GM04503 (cell line): Measurements from ENCODE around the gene GLT1D1.
"Not testable (repeated sequence)": the region's sequence is repeated elsewhere in the genome, so short reads cannot be mapped to it uniquely, and the experiment has no call there.

Experiments used
- DNase-seq: peaks from one replicate; pipeline ENCODE4 v3.0.0-alpha.2; 2012; ENCODE audit warnings: low read depth

GLT1D1 gene

DNA sequence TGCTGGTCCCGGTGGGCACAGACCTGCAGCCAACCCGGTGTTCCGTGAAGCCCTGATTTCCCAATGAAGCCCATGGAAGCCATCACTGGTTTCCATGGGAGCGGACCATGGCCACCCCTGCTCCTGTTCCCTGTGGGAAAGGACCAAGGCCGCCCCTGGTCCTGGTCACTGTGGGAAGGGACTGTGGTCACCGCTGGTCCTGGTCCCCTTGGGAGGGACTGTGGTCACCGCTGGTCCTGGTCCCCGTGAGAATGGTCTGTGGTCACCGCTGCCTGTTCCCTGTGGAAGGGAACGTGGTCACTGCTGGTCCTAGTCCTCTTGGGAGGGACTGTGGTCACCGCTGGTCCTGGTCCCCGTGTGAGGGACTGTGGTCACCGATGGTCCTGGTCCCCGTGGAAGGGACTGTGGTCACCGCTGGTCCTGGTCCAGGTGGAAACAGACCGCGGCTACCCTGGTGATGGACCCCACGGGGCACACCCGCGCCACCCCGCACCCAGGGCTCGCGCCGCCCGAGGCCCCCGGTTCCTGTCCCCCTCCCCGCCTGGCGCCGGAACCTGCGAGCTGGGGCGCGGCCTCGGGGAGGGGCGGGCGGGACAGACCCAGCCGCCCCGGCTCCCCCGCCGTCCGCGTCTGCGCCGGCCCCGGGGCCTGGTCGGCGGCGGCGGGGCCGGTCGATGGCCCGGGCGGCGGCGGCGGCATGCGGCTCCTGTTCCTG, at the start of gene GLT1D1:
Gene GLT1D1, plus strand, starts transcription at position 594 of the 715 bp plus-strand sequence. Its CDS starts 104 bp downstream, at position 698.
- DNase-seq = no peak

DNA sequence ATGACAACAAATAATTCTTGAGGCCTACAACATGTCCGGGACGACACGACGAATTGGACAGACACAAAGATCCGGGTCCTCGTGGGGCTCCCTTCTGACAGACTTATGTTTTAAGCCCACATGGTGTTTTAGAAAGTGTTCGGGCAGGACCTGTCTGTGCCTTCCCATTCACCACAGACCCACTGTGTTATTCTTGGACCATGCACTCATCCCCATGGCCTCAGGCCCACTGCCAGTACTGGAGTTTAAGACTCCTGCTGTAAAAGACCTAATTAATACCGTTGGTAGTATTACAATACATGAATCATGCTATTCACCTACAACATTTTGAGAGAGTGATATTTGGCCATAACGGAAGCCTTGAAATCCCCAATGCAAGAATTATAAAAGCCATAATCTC, 49.5 kb upstream of the GLT1D1 start:
- no peak for DNase-seq

DNA sequence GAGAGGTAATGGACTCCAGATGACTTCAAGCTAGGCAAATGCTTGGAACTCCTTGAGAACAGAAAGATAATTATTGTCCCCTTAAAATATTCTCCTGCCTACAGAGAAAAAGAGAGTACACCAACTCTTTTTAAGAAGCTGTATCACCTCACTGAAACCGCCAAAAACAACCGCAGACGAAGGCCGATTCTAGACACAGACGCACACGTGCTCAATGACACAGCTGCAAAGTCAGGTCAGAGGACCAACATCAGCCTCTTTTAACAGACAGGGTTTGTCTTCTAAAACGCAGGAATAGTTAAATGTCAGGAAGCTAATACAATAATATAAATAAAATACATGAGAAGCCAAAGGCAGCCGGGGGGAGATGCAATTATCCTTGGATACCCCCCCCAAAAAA, 48.5 kb upstream of the GLT1D1 start:
- DNase-seq = no peak

DNA sequence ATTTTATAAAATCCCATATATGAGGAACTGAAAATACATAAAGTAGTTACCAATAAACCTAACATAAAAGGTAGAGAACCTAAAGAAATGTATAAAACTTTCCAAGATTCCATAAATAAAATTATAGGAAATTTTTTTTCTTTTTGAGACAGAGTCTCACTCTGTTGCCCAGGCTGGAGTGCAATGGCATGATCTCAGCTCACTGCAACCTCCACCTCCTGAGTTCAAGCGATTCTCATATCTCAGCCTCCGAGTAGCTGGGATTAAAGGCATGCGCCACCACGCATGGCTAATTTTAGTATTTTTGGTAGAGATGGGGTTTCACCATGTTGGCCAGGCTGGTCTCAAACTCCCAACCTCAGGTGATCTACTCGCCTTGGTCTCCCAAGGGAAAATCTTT, 47.9 kb upstream of the GLT1D1 start:
- DNase-seq = not testable (repeated sequence)

DNA sequence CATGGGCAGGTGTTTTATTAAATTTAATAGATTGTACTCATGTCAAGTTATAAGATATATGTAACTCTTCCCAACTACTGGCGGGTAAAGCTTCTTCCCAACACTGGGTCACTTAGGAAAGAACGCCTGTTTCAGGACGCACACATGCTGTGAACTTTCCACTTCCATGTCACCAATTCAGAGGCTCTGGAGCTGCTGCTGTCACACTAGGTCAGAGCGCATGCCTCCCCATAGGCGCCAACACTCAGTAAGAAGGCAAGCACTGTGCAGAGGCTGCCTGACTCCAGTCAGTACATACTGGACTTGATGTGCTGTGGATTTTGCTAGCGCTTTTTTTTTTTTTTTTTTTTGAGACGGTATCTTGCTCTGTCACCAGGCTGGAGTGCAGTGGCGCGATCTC, 46.7 kb upstream of the GLT1D1 start:
- no peak for DNase-seq

DNA sequence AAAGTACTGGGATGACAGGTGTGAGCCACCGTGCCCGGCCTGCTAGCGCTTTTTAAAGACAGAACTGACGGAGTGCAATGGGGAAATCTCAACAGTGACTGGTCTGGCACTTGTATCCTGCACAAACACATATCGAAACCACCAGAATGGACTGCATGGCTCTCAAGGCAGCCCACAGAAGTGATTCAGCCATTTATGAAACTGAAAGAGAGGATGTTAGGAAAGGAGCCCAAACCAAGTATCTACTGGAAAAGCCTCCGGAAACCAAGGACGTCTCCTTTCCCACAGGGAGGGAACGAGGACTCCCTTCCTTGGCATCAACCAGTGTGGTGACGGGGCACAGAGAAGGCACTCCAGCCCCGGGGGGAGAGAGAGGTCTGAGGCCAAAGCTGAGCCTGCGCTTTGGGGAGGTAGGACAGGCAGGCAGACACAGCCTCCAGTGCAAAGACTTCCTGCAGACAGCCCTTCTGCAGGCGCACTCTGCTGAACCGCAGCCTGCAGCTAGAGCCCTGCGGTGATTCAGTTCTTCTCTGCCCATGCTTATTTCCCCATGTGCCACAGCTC, 46.0 kb upstream of the GLT1D1 start:
- DNase-seq = no peak

DNA sequence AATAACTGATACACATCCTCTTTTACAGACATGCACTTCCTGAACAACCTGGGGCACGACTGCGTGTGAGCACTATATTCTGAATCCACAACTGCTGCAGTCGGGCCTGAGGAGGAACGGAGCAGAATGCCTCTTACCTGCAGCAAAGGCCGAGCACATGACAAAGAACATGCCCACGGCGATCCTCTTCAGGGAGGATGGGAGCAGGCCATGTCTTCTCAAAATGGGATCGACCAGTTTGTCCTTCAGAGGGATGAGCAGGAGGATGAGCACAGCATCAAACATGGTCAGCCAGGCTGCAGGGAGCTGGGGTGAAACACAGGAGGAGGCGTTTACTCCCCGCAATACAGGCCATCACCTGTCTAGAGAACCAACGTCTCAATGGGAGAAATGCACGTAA, 44.6 kb upstream of the GLT1D1 start:
- DNase-seq = no peak

DNA sequence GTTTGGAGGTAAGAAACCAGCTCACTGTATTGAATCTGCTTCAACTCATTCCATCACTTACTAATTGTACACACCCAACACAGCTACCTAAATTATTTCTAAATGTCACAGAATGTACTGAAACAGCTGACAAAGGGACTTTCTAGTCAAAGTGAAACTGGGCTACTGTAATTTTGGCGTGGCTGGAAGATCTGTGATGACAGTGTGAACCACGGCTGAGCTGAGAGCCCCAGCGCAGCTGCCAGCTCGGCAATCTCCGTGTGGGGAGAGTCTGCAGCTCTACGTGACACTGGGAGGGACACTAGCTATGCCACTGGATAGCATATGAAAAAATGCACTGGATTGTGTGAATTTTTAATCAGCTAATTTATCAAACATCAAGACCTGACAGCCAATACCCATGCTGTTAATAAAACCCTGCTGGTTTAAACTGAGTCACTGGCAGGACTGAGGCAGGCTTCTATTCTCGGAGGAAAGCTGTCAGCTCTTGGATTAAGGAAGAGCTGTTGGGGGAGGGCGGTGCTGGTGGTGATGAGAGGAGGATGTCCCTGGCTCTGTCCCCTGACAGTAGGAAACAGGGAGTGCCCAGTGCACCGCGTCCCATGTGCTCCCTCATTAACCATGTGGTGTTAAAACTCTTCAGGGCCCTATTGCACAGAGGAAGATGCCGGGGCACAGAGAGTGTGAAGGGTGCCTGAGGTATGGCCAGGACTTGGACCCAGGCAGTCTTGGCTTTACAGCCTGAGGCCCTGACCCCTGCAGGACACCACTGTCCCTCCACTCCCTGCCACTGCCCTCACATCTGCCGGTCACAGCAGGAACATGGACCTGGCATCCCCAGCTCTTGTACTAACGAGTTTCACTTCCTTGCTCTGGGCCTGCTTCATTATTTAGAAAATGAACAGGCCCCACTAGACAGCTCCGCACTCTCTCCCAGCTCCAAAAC, 42.8 kb upstream of the GLT1D1 start:
- DNase-seq = no peak

DNA sequence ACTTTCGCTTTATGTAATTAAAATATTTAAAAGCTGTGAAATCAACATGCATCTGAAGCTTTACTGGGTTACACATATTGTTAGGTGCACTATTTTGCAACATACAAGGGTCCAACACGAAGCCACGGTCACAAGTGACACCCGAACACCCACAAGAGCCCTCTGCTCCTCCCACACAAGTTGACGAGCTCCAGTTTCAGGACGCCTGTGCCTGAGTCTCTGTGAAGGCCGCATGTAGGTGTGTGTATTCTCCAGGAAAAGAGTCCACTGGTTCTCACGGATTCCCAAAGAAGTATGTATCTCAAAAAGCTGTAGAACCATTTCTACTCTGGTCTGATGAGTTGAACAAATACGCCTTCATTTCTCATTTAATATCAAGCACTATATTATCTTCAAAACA, 41.5 kb upstream of the GLT1D1 start:
- no peak for DNase-seq

DNA sequence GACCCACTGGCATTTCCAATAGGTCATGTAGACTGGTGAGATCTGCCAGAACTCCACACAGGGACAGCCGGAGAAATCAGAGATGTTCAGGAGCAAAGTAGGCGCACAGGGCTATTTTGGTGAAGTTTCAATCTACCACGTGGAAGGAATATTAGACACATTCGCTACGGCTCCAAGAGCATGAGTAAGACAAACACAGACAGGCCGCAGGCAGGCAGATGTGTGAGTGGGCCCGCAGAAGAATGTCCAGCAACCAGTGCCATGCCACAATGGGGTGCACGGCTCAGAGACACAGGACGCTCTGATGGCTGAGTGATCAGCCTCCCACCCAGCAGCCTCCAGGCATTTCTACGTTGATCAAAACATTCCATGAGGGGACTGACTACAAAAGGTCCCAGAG, 39.9 kb upstream of the GLT1D1 start:
- DNase-seq = no peak

DNA sequence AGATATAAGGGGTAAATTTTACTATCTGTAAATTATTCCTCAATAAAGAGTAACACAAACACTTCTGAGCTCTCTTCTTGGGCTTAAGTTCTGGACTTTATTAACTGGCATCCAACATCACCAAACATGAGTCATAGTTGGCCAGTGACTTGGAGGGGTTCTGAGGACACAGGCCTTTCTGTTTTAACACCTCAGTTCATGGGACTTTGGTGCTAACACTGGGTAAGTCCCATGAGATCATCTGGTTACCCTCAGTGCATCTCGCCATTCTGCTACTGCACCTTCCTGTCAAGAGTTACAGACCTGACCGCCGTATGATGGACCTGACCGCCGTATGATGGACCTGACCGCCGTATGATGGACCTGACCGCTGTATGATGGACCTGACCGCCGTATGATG, 39.4 kb upstream of the GLT1D1 start:
- DNase-seq = no peak

DNA sequence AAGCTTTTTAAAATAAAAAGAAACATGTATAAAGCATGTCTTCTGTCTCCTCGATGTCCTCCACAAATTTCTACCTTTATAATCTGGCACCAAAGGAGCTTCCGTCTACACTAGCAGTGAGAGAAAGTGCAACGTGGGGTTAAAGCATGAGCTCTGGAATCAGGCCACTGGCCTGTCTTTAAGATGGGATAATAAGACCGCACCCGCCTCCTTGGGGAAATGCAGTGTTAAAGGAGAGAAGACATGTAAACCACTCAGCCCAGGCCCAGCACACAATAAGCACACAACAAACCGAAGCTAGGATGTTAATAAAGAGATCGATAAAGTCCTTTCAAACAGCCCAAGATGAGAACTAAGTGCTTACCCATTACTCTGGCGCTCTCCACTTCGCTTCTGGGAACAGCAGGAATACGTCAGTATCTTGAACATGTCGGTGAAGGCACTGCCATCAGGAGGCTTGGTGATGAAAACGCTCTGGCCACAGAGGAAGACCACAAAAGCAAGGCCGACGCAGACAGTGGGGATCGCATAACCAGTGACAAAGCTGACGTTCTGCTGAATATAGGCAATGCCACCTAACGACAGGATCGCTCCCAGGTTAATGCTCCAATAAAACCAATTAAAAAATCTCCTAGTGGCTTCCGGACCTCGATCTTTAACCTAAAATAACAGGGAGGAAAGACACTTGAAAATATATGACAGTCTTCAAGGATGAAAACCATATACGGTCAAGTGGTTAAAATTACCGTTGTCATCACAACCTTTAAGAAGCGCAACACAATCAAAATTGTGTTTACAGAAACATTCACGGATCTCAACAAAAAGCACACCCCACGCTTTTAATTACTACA, 38.6 kb upstream of the GLT1D1 start:
- no peak for DNase-seq

DNA sequence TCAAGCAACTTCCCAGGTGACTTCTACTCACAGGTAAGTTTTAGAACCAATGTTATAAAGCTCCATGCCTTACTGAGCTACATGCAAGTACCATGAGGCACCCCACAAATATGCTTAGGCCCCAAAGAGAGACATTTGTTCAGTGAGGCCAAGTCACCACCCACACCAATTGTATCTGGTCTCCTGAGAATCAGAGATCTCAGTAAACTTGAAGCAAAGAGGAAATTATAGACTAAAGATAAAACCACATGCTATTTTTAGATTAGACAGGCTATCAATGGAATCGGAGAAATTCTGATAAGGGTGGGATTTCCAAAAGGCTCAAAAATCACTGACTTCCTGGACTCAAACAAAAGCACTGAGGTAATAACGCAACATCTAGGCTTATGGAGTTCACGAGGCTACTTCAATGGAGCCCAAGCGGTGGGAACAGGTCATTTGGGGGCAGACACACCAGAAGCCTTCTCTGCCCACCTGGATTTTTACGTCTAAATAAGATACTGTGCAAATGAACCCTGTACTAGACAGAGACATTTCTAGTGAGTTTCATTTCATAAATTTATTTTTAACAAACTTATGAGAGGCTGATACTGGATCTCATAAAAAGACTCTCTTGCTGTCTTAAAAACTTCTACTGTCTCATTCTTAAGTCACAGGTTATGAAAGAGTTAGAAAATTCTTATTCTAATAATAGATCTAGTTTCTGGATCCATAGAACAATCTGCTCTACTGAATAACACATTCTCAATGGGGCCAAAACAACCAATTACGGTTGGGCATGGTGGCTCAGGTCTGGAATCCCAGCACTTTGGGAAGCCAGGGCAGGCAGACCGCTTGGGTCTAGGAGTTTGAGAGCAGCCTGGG, 37.3 kb upstream of the GLT1D1 start:
- DNase-seq = no peak

DNA sequence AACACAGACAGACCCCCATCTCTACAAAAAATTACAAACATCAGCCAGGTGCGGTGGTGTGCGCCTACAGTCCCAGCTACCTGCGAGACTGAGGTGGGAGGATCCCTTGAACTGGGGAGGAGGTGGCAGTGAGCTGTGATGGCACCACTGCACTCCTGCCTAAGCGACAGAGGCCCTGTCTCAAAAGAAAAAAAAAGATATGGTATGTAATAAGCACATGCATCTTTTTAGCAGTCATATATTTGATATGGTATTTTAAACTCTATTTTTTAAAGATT, 36.7 kb upstream of the GLT1D1 start:
- no peak for DNase-seq

DNA sequence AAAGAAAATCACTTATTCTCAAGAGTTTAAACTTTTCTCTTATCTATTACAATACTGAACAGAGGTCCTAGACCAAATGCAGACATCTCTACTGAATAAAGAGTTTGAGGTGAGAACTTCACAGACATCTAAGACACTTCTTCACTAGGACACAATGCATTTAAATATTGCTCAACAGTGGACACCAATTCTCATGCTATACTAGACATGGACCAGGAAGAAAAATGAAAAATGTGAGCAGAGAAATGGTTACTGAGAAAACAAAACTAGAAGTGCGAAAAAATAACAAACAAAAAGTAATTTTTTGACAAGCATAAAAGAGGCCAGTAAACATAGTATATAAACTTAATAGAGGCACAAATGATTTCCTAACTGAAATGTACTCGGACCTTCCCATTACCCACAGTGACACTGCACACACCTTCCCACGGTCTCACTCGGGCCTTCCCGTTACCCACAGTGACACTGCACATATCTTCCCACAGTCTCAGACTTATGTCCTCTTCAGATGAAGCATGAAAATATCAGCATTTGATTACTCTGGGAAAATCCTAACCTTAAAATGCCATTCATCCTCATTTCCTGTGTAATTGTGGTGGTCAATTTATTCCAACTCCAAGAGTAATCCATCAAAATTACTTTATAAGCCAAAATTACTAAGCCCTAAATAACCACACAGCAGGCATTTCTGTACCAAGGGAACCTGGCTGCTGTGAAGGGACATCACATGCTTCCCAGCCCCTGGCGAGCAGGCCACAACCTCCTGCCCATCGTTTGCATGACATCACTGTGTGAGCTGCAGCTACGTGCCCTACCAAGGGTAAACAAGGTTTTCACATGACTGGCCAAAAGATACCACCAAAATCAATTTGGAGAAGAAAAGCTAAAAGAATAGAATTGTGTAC, 35.9 kb upstream of the GLT1D1 start:
- peak; percentile 61 for DNase-seq

DNA sequence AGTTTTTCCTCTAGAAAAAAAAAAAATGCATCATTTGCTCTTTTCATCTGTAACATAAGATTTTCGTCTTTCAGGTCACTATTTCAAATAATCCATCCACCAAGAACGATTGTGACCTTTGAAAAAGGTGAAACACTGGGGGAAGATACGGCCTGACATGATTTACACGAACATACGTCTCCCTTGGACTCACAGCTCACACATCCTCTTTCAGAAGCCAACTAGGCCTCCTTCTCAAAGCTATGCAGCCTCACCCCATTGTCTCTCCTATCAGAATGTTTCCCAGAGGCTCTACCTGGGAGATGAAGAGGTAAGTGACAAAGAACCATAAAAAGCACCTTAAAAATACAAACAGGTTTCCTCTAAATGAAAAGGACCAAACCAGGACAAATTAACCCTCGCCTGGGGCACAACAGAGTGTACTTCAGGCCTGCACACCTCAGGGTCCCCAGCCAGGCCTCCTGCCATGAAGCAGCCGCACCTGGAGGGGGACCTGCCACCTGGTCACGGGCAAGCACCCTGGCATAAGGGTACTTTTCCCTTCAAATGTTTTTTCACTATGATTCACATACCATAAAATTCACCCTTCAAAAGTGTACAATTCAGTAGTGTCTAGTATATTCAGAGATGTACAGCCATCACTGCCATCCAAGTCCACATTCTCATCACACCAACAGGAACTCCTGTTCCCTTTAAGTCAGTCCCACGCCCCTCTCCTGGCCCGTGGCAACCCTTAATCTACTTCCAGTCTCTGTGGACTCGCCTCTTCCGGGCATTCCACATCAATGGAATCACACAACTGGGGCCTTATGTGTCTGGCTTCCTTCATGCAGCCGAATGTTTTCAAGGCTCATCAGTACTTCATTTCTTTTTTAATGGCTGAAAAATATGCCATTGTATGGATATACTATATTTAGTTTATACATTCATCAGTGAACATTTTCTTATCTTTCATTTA, 34.9 kb upstream of the GLT1D1 start:
- DNase-seq = peak; percentile 62

DNA sequence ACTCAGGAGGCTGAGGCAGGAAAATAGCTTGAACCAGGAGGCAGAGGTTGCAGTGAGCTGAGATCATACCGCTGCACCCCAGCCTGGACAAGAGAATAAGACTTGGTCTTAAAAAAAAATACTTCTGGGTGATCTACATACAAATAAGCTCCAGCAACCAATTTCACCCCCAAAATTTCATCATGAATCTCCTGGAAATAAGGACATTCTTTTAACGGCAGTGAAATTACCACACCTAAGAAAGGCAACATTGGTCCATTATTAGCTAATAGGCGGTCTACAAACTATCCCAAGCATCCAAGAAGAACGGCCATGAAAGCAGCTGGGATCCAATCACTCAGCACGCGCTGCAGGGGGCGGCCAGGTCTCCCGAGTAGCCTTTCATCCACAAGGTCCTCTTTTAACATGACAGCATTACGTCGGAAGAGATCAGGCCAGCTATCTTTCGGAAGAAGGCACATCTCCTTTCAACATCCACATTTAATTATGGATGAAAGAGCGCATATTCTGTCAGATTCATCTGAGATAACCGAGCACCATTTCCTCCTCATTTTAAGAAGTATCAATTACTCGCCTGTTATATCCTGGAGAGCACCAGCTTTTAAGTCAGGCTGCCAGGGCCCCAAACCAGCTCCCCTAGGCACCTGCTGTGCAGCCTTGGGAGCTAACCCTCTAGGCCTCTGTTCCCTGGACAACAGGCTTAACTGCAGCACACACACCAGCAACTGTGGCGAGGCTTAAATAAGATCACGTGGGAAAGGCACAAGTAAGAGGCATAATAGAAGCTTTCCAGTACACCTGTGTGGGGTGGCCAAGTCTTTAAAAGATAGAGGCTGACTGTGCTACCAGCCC, 33.8 kb upstream of the GLT1D1 start:
- no peak for DNase-seq

DNA sequence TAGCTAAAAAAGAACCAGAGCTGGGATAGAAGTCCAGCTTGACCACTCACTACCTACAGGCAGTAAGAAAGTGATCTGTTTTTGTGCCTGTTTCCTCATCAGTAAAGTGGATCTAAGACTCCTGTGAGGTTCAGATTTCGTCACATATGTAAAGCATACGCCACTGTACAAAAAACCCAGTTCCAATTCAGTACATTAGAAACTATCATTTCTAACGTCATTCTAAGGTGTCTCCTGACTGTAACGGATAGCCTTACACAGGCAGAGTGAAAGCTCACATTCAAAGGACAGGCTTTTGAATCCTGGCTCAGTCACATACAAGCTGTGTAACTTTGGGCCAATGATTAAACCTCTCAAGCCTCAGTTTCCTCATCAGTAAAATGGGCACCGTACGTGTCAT, 33.0 kb upstream of the GLT1D1 start:
- DNase-seq = no peak
